ENCODE results near the gene LRRC14B.
A peak's percentile ranks its signal among the peaks of the same experiment; 100 is the strongest.

Gene LRRC14B

DNA sequence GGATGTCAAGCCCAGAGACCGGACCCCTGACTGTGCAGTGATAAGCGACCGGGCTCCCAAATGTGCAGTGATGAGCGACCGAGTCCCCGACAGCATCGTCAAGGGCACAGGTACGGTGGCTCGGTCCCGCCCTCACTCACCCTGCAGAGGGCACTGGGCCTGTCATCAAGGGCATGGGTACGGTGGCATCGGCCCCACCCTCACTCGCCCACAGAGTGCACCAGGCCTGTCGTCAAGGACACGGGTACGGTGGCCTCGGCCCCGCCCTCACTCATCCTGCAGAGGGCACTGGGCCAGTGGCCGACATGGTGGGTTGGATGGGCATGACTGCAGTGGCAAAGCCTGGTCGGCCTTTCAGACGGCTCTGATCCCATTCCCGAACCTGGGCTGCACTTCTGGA is 9.7 kb upstream of the LRRC14B start:
- Histone ChIP-seq H3K36me3 (peaks cover 49% of the 10 kb centered on the region), H3K27ac (no peak overlapping the region), H3K9me3 (no peaks in the 10 kb centered on the region), H3K4me1 (peaks cover 48% of the 10 kb centered on the region), H3K4me3 (no peak overlapping the region), H3K4me2 (no peak overlapping the region), H4K20me1 (no peaks in the 10 kb centered on the region), H3K9ac (no peak overlapping the region), H3K27me3 (no peaks in the 10 kb centered on the region)
- no peak for TF ChIP-seq Cebpa-rat (IDR thresholded peaks at IDR 0.05)

DNA sequence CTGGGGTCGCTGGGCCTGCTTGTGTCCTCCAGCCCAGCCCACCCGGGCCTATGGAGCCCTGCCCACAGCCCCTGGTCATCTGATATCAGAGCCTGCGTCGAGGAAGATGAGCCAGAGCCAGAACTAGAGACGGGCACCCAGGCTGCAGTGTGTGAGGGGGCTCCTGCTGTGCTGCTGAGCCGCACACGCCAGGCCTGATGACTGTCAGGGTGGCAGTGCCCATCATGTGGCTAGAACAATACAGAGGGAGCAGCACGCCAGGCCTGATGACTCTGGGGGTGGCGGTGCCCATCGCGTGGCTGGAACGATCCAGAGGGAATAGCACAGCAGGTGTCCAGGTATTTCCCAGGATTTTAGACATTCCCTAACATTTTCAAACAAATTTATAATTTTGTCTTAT is 9.2 kb upstream of the LRRC14B start:
- Histone ChIP-seq H3K9ac (no peak overlapping the region), H3K36me3 (peaks cover 49% of the 10 kb centered on the region), H3K9me3 (no peaks in the 10 kb centered on the region), H3K27me3 (no peaks in the 10 kb centered on the region), H3K4me3 (no peak overlapping the region), H3K4me2 (no peak overlapping the region), H4K20me1 (no peaks in the 10 kb centered on the region), H3K27ac (no peak overlapping the region), H3K4me1 (peaks cover 48% of the 10 kb centered on the region)
- TF ChIP-seq Cebpa-rat (IDR thresholded peaks at IDR 0.05) = no peak

DNA sequence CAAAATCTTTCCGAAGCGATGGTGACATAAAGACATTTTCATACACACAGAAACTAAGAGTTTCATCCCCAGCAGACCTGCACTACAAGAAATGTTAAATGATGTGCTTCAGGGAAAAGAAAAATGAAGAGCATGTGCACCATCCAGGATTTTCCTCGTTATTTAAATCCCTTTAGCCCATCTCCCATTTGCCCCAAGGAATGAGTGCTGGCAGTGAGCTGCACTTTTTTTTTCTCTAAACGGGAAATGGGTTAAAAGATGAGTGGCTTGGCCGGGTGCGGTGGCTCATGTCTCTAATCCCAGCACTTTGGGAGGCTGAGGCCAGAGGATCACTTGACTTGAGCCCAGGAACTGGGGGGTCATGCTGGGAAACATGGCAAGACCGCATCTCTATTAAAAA is 6.8 kb upstream of the LRRC14B start:
- Histone ChIP-seq H3K27me3 (no peaks in the 10 kb centered on the region), H3K9me3 (no peaks in the 10 kb centered on the region), H3K36me3 (peaks cover 37% of the 10 kb centered on the region), H3K4me2 (peak overlapping the region; percentile 99), H3K4me1 (peaks cover 62% of the 10 kb centered on the region), H3K9ac (no peak overlapping the region), H3K27ac (0 out of 2 replicates have a peak overlapping the region, but pooled peaks have one; percentile 100), H4K20me1 (no peaks in the 10 kb centered on the region), H3K4me3 (no peak overlapping the region)
- no peak for TF ChIP-seq Cebpa-rat (IDR thresholded peaks at IDR 0.05)

DNA sequence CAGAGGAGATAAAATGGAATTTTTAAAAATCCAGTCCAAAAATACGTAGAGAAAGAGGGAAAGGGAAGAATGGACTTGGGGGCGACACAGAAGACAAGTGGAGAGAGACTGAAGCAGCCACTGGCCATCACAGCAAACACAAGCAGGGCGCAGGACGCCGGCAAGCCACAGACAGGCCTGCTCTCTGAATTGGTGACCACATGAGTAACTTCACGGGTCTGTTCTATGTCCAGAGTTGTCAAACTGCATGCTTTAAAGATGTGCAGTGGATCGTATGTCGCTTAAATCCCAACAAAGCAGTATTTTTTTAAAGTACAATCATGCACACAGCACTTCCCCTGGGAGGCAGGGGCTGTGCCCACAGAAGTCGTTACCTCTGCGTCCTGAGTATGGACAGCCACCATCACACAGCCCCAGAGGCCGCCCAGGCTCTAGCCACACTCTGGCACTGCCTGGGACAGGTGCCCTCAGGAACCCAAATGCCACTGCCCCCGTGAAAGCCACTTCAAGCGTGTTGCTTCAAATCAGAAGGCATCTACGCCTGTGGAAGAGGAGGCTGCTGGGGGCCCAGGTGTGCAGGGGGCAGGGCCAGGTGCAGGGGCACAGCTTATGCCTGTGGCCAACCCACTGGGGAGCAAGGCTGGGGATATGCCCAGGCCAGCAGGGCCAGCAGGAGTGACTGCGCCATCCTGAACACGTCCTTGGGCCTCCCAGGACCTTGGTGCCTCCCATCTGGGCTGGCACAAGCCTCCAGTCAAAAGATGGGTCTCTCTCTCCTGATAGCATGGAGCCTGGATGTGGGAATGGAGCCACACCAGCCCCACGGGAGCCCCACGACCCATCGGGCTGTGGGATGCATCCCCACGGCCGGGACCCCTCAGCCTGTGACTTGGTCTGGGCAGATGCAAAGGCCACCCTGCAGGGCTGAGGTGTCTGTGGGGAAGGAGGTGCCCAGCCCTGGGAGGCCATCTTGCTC is 5.9 kb upstream of the LRRC14B start:
- TF ChIP-seq Cebpa-rat (IDR thresholded peaks at IDR 0.05) = no peak
- no peaks in the 10 kb centered on the region for H3K27me3 ChIP-seq
- H3K36me3 ChIP-seq = peaks cover 28% of the 10 kb centered on the region
- no peak overlapping the region for H3K4me3 ChIP-seq
- H3K27ac ChIP-seq = peak overlapping the region; percentile 100
- no peaks in the 10 kb centered on the region for H4K20me1 ChIP-seq
- H3K9me3 ChIP-seq = no peaks in the 10 kb centered on the region
- H3K4me1 ChIP-seq = peaks cover 67% of the 10 kb centered on the region
- H3K4me2 ChIP-seq = peak overlapping the region; percentile 99
- H3K9ac ChIP-seq = peak overlapping the region; percentile 25; the same call in 1 of the 2 replicates

DNA sequence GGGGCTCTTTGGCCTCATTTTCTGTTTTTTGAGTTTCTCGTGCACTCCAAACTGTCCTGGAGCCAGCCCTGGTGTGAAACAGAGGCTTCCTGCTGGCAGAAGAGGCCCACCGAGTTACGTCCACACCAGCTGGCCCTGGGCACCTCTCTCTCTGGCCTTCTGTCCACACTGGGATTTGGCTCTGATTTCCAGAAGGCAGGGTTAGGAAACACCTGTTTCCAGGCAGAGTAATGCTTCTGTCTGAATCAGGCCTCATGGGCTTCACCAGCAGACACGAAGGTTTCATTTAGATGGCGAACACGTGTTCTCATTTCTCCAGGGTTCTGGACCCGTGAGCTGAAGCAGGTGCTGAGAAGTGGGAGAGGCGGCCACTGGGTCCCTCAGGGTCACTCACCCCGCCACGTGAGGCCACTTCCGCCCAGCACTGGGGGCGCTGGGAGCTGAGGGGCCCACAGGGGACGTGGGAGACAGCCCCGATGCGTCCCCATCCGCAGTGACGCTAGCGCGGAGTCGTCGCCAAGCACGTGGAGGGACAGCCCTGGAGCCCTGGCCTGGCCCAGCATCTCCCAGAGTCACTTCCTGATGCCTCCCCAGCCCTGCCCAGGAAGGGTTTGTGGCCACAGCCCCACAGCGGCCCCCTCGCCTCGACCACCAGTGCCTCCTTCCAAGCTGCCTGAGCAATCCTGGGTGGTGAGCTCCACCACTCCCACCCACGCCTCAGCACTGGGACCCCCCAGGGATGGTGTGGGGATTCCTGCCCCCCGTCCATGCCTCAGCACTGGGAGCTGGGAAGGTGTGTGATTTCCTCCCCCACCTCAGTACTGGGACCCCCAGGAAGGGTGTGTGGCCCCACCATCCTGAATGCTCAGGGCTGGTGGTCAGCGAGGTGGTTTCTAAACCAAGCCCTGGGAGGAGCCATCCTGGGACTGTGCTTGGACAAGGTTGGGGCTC is 4.9 kb upstream of the LRRC14B start:
- Histone ChIP-seq H3K9ac (no peak overlapping the region; the same call in 1 of the 2 replicates), H3K4me2 (peak overlapping the region; percentile 99), H3K4me1 (peaks cover 72% of the 10 kb centered on the region)

DNA sequence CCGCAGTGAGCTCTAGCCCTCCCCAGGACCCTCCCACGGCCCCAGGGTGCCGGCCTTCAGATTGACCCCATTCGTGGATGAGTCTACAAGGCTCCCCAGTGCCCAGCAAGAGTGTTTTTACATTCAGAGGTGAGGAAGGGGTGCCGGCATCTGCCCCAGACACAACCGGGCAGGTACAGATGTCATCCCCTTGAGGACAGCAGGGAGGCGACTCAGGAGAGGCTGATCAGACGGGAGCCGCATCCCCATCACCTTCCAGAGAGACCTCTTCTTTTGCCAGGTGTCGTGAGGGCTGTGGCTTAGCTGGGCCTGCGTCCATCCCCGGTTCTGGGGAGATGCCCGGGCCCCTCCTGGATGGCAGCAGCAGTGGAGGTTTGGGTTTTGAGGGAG is 4.3 kb upstream of the LRRC14B start:
- Histone ChIP-seq H3K27ac (peak overlapping the region; percentile 100), H3K4me1 (peaks cover 78% of the 10 kb centered on the region), H4K20me1 (no peaks in the 10 kb centered on the region), H3K36me3 (peaks cover 12% of the 10 kb centered on the region), H3K9me3 (no peaks in the 10 kb centered on the region), H3K9ac (no peak overlapping the region), H3K4me3 (no peak overlapping the region), H3K27me3 (no peaks in the 10 kb centered on the region), H3K4me2 (peak overlapping the region; percentile 99)
- TF ChIP-seq Cebpa-rat (IDR thresholded peaks at IDR 0.05) = no peak

More for the DNA sequence above, 4.9 kb upstream of the LRRC14B start:
- H3K27ac ChIP-seq = peak overlapping the region; percentile 100
- no peak for TF ChIP-seq Cebpa-rat (IDR thresholded peaks at IDR 0.05)
- H3K27me3 ChIP-seq = no peaks in the 10 kb centered on the region
- H4K20me1 ChIP-seq = no peaks in the 10 kb centered on the region
- H3K36me3 ChIP-seq = peaks cover 19% of the 10 kb centered on the region
- no peaks in the 10 kb centered on the region for H3K9me3 ChIP-seq
- H3K4me3 ChIP-seq = no peak overlapping the region

DNA sequence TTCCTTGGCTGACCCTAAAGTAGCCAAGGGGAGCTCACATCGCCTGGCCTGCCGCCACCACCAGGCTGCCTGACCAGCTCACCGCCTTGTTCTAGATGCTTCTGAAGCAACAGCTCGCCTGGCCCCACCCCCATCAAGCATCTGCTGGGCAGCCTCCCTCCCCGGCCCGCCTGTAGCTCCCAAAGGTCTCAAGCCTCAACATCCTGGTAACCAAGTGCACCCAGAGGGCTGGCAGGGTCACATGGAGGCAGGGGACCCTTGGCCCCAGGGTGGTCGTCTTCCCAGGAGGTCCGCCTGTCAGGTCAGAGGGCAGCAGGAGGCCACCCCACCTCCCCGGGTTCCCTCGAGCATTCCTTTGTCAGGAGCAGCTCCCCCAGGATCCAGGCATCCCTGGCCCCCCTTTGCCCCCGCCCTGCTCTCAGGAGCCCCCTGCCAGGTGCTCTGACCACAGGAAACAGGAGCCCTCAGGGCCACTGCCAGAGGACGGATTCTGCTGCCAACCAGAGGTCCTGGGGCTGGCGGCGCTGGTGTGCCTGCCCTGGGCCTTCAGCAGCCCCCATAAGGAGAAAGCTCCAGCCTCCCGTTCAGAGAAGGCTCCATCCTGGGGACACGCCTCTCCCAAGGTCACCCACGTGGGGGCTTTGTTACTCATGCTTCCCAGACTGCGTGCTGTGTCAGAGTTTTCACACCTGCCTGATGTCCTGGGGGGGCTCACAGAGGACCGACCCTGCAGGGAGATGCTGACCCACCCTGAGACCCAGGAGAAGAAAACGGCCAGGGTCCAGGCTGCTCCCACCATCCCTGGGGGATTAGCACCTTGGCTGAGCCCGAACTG is 3.5 kb upstream of the LRRC14B start:
- Histone ChIP-seq H3K4me3 (no peak overlapping the region), H3K27ac (peak overlapping the region; percentile 100), H3K4me2 (peak overlapping the region; percentile 99), H3K36me3 (peaks cover 7% of the 10 kb centered on the region), H3K27me3 (no peaks in the 10 kb centered on the region), H3K9me3 (no peaks in the 10 kb centered on the region), H3K4me1 (peaks cover 86% of the 10 kb centered on the region), H3K9ac (peak overlapping the region; percentile 64), H4K20me1 (no peaks in the 10 kb centered on the region)
- no peak for TF ChIP-seq Cebpa-rat (IDR thresholded peaks at IDR 0.05)

DNA sequence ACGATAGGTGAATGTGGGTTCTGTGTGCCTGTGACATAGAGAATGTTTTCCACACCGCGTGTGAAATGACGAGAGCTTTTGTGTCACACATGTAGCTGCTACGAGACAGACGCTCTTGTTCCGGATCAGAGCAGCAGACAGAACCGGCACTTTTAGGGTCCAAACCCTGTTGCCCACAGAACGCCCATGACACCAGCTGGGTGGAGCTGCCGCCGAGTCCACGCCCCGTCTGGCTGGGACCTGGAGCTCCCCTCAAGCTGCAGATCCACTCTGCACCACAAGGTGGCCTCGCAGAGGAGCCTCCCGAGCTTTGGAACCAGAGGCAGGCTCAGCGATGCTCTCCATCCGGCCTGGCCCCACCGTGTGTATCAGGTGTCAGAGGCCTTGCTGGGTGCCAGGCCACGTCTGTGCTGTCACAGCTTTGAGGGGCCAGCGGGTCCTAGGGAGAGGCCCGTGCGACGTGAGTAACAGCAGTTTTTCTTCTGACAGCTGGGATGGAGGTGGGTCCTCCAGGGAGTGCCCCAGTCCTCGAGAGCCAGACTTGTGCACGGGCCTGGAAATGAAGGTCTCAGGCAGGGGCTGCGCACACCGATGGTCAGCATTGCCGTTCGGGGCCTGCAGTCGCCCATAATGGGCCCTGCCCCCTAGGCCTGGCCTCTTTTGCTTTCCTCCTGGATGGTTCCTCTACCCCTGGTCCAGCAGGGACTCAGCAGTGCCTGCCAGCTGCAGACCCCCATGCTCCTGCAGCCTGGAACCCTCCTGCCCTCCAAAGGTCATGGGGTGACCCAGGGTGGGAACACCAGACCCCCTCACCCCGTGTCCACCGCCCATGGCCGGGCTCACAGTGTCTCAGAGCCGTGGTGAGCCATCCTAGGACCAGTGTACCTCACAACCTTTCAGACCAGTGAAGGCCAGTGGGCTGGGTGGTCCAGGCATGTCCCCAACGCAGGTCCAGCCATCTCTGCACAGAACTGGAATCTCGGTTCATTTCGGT is 2.5 kb upstream of the LRRC14B start:
- Histone ChIP-seq H3K4me1 (peaks cover 90% of the 10 kb centered on the region), H3K36me3 (peaks cover 5% of the 10 kb centered on the region), H3K27me3 (no peaks in the 10 kb centered on the region), H3K9ac (peak overlapping the region; percentile 94), H3K4me3 (peak overlapping the region; percentile 89), H3K9me3 (no peaks in the 10 kb centered on the region), H4K20me1 (peaks cover 4% of the 10 kb centered on the region; the same call in 1 of the 2 replicates), H3K27ac (peak overlapping the region; percentile 100), H3K4me2 (peak overlapping the region; percentile 99)
- no peak for TF ChIP-seq Cebpa-rat (IDR thresholded peaks at IDR 0.05)
